Stimulated activated CD8-positive, alpha-beta memory T cell treated with anti-CD3 and anti-CD28 coated beads, Interleukin-12 subunit alpha, Interleukin-12 subunit beta, amount 100 ng/mL, for 24 hours (primary cell): ENCODE results near the gene TPP1.

Source experiments
- DNase-seq: peaks from one replicate; pipeline ENCODE4 v3.0.0-alpha.2; 2020; ENCODE audit errors: extremely low read depth

Gene TPP1

GRCh38 chr11:6611092-6611962 is 7.9 kb downstream of the TPP1 start:
- DNase-seq = no peak

- no peak for DNase-seq
These were observed 8.6 kb downstream of the TPP1 start for GRCh38 chr11:6610591-6610990.

DNA sequence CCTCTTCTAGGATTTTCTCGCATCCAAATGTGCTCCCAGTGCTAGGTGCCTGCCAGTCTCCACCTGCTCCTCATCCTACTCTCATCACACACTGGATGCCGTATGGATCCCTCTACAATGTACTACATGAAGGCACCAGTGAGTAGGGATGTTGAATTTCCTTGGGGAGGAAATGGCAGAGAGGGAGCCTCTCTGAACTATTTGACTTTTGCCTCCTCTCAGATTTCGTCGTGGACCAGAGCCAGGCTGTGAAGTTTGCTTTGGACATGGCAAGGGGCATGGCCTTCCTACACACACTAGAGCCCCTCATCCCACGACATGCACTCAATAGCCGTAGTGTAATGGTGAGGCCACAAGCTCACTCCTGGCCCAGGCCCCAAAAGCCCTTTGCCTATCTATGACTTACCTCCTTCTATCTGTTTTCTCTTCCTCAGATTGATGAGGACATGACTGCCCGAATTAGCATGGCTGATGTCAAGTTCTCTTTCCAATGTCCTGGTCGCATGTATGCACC is 9.7 kb downstream of the TPP1 start:
- DNase-seq = no peak

GRCh38 chr11:6608726-6609501 is 10.3 kb downstream of the TPP1 start:
- DNase-seq = no peak

GRCh38 chr11:6608011-6608410 is 11.2 kb downstream of the TPP1 start:
- DNase-seq = no peak

- DNase-seq = no peak
These were observed 11.9 kb downstream of the TPP1 start for GRCh38 chr11:6607190-6607795.

DNA sequence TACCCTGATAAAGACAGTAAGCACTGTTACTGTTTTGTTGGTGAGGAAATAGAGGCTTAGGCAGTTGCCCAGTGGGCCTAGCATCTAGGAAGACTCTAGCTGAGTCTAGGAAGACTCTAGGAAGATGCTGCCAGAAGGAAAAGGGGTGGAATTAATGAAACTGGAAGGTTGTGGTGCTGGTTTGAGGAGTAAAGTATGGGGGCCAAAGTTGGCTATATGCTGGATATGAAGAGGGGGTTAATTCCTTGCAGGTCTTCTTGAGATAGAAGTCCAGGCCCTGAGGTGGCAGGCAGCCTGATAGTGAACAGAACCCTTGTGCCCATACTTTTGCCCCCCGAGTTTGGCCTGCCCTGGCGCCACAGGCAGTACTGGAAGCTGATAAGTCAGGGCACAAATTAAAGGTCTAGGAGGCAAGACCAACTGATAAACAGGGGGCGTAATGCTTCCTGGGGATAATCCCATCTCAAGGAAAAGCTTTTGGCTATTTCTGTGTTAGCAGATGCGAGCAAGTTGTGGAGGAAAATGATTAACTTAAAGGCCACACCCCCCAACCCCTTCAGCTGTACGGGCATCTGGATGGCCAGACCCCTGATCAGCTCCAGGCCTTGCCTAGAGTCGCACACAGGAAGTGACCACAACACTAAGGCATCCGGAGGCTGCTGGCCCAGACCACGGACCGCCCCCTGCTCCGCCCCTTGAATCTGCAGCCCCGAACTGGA is 12.6 kb downstream of the TPP1 start:
- no peak for DNase-seq

DNA sequence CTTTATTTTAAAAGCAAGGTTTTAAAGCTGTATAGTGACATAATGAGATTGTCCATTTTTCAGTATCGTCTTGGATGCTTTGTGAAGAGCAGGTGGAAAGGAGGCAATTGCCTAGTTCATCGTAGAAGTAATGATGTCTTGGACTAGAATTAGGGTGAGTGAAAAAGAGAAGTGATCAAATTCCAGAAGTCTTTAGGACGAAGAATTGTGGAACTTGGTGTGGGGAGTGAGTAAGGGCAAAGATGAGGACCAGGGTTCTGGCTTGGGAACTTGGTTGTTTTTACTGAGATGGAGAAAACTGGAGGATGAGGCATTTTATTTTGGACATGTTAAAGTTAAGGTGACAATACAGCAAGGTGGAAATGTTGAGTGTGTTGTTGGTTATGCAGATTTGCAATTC is 14.4 kb downstream of the TPP1 start:
- DNase-seq = no peak

DNA sequence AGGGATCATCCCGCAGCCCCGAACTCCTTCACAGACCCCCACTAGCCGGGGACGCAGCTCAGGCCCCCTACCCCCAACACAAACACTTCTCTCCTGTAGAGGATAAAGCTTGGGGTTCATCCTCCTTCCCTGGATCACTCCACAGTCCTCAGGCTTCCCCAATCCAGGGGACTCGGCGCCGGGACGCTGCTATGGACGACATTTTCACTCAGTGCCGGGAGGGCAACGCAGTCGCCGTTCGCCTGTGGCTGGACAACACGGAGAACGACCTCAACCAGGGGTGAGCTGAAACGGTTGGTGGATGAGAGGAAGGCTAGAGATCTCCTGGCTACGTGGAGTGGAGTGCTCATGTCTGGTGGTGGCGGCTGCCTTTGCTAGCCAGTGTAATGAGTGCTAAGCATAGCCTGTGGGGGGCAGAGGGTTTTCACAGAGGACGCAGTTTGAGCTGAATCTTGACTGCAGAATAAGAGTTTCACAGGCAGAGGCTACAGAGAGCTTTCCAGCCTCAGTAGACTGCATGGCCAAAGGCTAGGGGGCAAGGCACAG is 15.1 kb downstream of the TPP1 start:
- DNase-seq = no peak

GRCh38 chr11:6603287-6604080 is 15.7 kb downstream of the TPP1 start, which contains the start of the genes ILK and RRP8:
Gene ILK, plus strand, starts transcription at chr11:6603774. Its CDS starts 498 bp downstream, at chr11:6604272.
Gene RRP8, minus strand, starts transcription at chr11:6603616. Its CDS starts 114 bp downstream, at chr11:6603502.
- peak; percentile 61 for DNase-seq

GRCh38 chr11:6602096-6602940 is 16.9 kb downstream of the TPP1 start:
- no peak for DNase-seq

- DNase-seq = no peak
These were observed 18.2 kb downstream of the TPP1 start for GRCh38 chr11:6601041-6601461.

DNA sequence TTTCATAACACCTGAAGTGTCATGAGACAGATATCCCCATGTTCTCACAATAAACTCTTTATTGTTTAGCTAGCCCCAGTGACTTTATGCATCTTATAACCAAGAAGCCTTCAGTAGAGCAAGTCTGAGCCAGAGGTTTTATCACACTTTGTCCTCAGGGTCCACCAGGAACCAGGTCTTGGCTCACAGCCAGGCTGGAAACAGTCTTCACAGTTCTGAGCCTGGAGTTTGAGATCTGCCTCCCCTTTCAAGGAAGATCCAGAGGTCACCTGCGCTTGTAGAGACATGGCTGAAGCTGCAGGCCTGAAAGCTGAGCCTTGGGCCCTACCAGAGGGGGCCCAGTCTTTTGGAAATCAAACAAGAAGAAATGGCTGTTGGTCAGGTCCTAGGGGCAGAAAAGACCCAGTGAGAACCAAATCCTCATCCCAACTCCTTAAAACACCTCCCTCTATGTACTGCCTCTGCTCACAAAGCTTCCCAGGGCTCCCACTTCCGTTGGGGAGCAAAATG is 19.3 kb downstream of the TPP1 start:
- DNase-seq = no peak

DNA sequence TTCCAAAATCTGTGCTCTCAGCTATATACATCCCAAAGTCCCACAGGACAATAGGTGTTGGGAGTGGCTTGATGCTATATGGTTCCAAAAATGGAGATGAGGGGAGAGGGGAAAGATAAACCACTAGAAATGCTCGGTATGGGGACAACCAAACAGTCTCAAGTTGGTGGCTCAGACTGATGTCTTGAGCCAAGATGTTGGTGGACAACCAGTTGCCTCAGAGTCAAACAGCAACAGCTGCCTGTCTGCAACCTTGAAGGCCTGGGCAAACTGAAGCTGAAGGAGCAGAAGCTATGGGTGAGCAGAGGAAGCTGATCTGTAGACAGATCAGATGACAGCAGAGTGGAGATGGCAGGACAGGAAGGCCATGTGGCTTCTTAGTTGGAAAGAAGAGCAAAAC is 19.8 kb downstream of the TPP1 start:
- no peak for DNase-seq

DNA sequence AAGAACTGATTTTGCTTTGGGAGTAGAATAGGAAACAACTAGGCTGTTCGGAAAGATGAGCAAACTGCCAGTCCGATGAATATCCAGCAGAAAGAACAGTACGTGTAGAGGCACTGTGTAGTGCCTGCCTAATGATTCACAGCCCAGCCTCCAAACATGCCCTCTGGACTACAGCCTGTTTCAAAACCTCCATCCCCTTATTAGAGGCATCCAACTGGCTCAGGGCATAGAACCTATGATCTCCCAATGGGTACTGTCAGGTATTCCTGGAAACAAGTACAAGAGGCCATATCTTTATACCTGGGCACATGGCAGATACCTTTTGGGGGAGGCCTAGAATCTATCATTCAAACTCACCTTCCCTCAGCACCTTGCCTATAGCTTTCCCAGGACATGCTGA is 20.7 kb downstream of the TPP1 start:
- no peak for DNase-seq

DNA sequence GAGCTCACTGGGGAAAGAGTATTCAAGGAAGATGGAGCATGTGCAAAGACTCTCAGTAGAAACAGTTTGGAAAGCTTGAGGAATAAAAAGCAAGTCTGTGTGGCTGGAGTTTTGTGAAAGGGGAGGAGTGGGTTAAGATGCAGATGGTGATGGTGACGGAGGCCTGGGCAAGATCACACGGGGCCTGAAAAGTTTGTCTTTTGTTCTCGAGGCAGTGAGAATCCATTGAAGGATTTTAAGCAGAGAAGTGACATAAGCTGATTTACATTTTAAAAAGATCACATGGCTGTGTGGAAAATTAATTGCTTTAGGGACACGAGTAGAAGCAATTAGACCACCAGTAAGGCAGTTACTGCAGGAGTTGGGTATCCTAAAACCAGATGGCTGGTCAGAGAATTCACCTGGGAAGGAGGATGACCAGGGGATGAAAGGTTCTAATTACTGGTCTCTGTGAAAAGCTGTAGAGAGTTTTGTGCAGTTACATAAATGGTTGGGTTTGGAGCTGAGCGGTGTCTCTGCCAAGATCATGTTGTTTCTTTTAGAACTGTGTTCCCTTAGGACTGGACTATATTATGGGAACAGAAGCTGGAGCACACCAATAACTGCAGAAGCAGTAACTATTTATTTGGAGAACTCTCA is 22.9 kb downstream of the TPP1 start:
- DNase-seq = no peak

GRCh38 chr11:6594142-6594768 is 25.0 kb downstream of the TPP1 start:
- DNase-seq = no peak

DNA sequence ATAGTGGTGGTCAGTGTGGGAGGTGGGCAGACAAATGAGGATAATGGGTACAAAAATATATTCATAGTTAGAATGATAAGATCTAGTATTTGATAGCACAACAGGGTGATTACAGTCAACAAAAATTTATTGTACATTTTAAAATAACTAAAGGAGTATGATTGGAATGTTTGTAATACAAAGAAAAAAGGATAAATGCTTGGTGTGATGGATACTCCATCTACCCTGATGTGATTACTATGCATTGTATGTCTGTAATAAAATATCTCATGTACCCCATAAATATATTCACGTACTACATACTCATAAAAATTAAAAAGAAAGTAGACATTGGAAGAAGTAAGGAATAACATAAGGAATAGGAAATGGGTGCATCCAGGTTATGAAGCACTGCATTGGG is 31.2 kb downstream of the TPP1 start:
- no peak for DNase-seq
